NCI-H2107 (cell line): ENCODE data around the gene SHROOM1.
"Not testable (repeated sequence)": the region's sequence is repeated elsewhere in the genome, so short reads cannot be mapped to it uniquely, and the experiment has no call there.

Experiments used
- DNase-seq: peaks from one replicate; lab custom pipeline; 2025; lab: John Stamatoyannopoulos, UW

The SHROOM1 gene

GRCh38 chr5:132830436-132831094 is at the start of gene SHROOM1:
Gene SHROOM1, minus strand, starts transcription at chr5:132830647. Its CDS starts 4,507 bp downstream, at chr5:132826140.
- no peak for DNase-seq

- peak; percentile 57 for DNase-seq
Observed at GRCh38 chr5:132877938-132878337, 47.5 kb upstream of the SHROOM1 start.

GRCh38 chr5:132877466-132877865 is 47.0 kb upstream of the SHROOM1 start:
- no peak for DNase-seq

- DNase-seq: no peak
Observed at GRCh38 chr5:132876020-132876759, 45.7 kb upstream of the SHROOM1 start.

GRCh38 chr5:132873930-132874271 is 43.5 kb upstream of the SHROOM1 start:
- no peak for DNase-seq

GRCh38 chr5:132873119-132873929 is 42.9 kb upstream of the SHROOM1 start, which contains the start of gene LEAP2:
Gene LEAP2, plus strand, starts transcription at chr5:132873668. Its CDS starts 27 bp downstream, at chr5:132873695.
- DNase-seq: no peak

- no peak for DNase-seq
Observed at GRCh38 chr5:132872788-132873118, 42.3 kb upstream of the SHROOM1 start.

GRCh38 chr5:132871459-132872284 is 41.2 kb upstream of the SHROOM1 start:
- no peak for DNase-seq

- no peak for DNase-seq
Observed at GRCh38 chr5:132870801-132871200, 40.4 kb upstream of the SHROOM1 start.

- DNase-seq: no peak
Observed at GRCh38 chr5:132868754-132869153, 38.3 kb upstream of the SHROOM1 start.

GRCh38 chr5:132867046-132867451 is 36.6 kb upstream of the SHROOM1 start:
- no peak for DNase-seq

GRCh38 chr5:132866342-132867045 is 36.0 kb upstream of the SHROOM1 start, which contains the start of the genes GDF9 and UQCRQ:
Gene GDF9, minus strand, starts transcription at chr5:132866469. Its CDS starts 1,936 bp downstream, at chr5:132864533.
Gene UQCRQ, plus strand, starts transcription at chr5:132866642. Its CDS starts 240 bp downstream, at chr5:132866882.
- peak; percentile 80 for DNase-seq

GRCh38 chr5:132865668-132866341 is 35.4 kb upstream of the SHROOM1 start:
- DNase-seq: no peak

- no peak for DNase-seq
Observed at GRCh38 chr5:132860742-132861141, 30.3 kb upstream of the SHROOM1 start.

- no peak for DNase-seq
Observed at GRCh38 chr5:132859889-132860437, 29.5 kb upstream of the SHROOM1 start.

GRCh38 chr5:132856011-132856410 is 25.6 kb upstream of the SHROOM1 start:
- DNase-seq: no peak

GRCh38 chr5:132854992-132855391 is 24.5 kb upstream of the SHROOM1 start:
- not testable (repeated sequence) for DNase-seq

GRCh38 chr5:132854301-132854700 is 23.9 kb upstream of the SHROOM1 start:
- DNase-seq: no peak

GRCh38 chr5:132853790-132854189 is 23.3 kb upstream of the SHROOM1 start:
- DNase-seq: no peak

GRCh38 chr5:132853323-132853722 is 22.9 kb upstream of the SHROOM1 start:
- no peak for DNase-seq
